GM18909 (cell line): Measurements from ENCODE around the gene GPHN.
"Not testable (repeated sequence)": the region's sequence is repeated elsewhere in the genome, so short reads cannot be mapped to it uniquely, and the experiment has no call there.

Source experiments
- ATAC-seq: cut with Tn5 transposase; IDR thresholded peaks from one replicate; pipeline ENCODE4 v1.9.1; 2021; ENCODE audit warnings: mild to moderate bottlenecking; ENCODE audit not compliant: unreplicated experiment, poor library complexity

The GPHN gene

DNA sequence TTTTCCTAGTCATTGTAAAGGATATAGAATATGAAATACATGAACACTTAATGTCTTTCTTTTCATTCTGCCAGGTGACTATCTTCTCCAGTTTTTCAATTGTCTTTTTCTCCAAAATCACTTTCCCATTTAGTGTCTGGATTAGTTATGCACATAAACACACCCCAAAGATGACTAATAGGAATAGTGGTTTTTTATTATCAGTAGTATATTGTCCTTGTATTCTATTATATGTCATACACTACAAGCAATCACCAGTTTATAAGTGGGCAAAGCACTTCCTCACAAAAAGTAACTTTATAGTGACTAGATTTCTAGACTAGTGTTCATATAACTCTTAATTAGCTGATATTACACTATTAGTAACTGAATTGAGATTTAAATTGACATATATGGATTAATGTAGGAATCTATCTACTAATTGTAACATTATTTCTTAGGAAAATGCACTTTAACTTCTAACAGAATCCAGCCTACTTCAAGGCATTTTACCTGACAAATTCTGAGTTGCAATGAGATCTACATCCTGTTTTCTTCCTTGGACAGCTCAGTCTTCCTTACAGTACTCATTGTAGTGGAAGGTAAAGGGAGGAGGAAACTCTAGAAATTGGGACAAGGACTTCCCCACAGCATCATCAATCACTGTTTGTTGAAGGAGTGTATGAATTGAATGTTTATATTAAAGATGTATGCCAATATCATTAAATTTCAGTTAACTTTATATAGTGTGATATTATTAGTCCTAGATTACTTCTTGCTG lies 495.2 kb downstream of the GPHN start:
- ATAC-seq, result no peak

GRCh38 chr14:67004521-67004920 lies 496.6 kb downstream of the GPHN start:
- ATAC-seq, result no peak

- no peak for ATAC-seq
Measured at GRCh38 chr14:67010602-67011001, 502.7 kb downstream of the GPHN start.

DNA sequence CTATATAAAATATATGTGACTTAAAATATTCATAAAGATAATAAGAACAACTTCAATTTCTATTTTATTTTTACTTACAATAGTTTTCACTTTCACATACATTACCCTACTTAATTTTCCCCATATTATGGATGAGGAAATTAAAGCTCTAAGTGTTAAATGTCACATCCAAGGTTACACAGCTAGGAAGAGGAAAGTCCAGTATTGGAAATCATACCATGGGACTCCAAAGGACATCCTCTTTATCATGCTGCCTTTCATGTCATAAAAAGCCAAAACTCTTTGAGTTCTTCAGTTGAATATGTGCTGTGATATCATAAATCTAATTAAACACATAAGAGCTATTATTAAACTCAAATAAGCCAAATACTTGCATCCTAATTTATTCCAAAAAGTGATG lies 508.9 kb downstream of the GPHN start:
- no peak for ATAC-seq

GRCh38 chr14:67018720-67019119 lies 510.8 kb downstream of the GPHN start:
- no peak for ATAC-seq

DNA sequence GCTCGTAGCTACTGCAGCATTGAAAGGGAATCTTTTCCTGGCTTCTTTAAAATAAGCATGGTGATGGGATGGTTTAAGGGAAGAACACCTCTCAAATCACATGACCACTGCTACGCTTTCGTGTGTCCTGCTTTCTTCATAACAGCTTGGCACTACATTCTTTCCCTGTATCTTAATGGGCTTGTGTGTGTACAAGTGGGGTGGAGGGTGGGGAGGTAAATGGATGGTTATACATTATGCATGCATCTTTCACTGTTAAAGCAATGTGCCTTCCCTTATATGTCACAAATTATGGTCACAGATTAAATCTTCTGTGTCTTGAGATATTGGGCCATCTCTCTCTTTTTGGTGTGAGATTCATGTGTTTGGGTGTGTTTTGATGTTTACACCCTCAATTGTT lies 511.8 kb downstream of the GPHN start:
- ATAC-seq, result no peak

- no peak for ATAC-seq
Measured at GRCh38 chr14:67031920-67032774, 524.2 kb downstream of the GPHN start.

DNA sequence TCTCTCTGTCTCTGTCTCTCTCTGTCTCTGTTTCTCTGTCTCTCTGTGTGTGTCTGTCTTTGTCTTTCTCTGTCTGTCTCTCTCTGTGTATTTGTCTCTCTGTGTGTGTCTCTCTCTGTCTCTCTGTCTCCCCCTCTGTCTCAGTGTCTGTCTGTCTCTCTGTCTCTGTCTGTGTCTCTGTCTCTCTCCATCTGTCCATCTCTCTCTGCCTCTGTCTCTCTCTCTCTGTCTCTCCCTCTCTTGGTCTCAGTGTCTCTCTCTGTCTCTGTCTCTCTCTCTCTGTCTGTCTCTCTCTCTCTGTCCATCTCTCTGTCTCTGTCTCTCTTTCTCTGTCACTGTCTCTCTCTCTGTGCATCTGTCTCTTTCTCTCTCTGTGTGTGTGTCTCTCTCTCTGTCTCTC lies 537.5 kb downstream of the GPHN start:
- no peak for ATAC-seq

- ATAC-seq, result no peak
Measured at GRCh38 chr14:67050896-67051295, 542.9 kb downstream of the GPHN start.

- ATAC-seq, result no peak
Measured at GRCh38 chr14:67056684-67057083, 548.7 kb downstream of the GPHN start.

GRCh38 chr14:67059596-67059995 lies 551.6 kb downstream of the GPHN start:
- no peak for ATAC-seq

- no peak for ATAC-seq
Measured at GRCh38 chr14:67060546-67060945, 552.6 kb downstream of the GPHN start.

DNA sequence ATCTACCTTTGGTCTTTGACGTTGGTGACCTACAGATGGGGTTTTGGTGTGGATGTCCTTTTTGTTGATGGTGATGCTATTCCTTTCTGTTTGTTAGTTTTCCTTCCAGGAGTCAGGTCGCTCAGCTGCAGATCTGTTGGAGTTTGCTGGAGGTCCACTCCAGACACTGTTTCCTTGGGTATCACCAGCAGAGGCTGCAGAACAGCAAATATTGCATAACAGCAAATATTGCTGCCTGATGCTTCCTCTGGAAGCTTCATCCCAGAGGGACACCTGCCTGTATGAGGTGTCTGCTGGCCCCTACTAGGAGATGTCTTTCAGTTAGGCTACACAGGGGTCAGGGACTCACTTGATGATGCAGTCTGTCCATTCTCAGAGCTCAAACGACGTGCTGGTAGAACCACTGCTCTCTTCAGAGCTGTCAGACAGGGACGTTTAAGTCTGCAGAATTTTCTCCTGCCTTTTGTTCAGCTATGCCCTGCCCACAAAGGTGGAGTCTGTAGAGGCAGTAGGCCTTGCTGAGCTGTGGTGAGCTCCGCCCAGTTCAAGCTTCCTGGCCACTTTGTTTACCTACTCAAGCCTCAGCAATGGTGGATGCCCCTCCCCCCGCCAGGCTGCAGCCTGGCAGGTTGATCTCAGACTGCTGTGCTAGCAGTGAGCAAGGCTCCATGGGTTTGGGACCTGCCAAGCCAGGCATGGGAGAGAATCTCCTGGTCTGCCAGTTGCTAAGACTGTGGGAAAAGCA lies 559.3 kb downstream of the GPHN start:
- ATAC-seq, result not testable (repeated sequence)

DNA sequence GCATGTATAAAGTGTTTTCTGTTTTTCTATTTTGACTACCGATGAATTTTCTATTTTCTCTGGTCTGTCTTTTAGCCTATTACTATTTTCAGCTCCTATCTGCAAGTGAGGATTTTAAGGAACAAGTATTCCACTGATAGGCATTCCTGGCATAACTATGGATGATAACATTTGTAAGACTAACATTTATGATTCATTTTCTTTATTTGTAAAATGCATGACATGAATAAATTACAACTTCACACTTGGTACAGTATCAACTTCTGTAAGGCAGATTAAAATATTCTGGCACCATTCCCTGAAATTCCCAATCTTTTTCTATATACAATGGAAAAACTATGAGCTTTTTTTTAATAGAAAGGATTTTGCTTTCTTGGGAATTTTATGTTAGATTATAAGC lies 560.3 kb downstream of the GPHN start:
- ATAC-seq, result no peak

GRCh38 chr14:67071506-67071905 lies 563.6 kb downstream of the GPHN start:
- no peak for ATAC-seq

- no peak for ATAC-seq
Measured at GRCh38 chr14:67077921-67078320, 570.0 kb downstream of the GPHN start.

- ATAC-seq, result no peak
Measured at GRCh38 chr14:67079846-67080245, 571.9 kb downstream of the GPHN start.

DNA sequence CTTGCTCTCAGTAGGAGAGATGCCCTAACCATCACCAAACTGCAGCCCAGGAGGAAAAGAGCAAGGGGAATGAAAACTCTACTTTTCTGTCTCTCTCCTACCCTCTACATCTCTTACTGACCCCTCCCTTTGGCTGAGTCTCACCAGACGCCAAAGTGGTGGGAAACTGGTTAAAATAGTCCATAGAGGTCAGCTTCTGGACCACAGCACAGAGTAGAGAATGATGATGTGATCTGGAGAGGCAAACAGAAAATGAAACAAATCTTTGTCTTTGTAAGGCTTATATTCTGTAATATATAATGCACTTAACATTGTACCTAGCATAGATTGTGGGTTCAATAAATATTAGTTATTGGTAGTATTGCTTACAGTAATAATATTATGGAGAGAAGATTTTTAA lies 600.3 kb downstream of the GPHN start:
- no peak for ATAC-seq

- no peak for ATAC-seq
Measured at GRCh38 chr14:67111022-67111421, 603.1 kb downstream of the GPHN start.

DNA sequence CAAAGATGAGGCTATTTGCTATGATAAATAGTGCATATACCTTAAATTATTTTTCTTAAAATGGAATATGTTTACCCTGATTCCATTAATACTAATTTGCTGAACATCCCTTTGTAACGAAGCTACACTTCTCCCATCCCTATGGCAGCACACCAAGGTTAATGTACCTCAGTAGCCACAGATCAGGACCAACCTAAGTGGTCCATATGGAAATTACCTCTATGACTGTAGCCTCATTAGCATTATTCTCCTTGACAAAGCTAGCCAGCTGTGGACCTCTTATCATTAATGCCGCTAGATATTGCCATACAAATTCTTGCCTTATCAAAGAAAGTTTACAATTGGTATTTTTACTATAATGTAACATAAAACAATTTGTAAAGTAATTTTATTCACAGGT lies 604.4 kb downstream of the GPHN start:
- ATAC-seq, result no peak

DNA sequence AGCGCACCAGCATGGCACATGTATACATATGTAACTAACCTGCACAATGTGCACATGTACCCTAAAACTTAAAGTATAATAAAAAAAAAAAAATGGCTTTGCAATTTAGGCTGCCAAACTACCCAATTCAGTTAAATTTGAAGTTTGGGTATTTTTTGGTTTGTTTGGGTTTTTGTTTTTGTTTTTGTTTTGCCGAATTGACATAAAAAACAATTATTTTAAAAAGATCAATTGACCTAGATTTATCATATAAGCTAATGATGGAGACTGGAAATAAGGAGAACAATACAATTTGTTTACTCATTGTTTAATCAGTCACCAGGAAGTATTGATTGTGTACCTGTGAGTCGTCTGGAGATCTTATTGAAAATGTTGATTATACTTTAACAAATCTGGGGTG lies 619.2 kb downstream of the GPHN start:
- ATAC-seq, result no peak
